ENCODE results near the gene ABCA13. TPM values are rescaled to one million over a fixed set of nuclear protein-coding genes. Genes with fewer than 3 reads are reported as not detected.

Gene ABCA13
- total RNA-seq, 1 donor from 2014 or later: 0.34 TPM

- Histone ChIP-seq H4K20me1 (ENCODE audit: insufficient read depth, low read length) (no peaks in the 10 kb centered on the region), H3K9ac (ENCODE audit: low read length) (no peak overlapping the region), H3K4me1 (ENCODE audit: insufficient read depth, low read length) (no peaks in the 10 kb centered on the region), H3K4me3 (ENCODE audit: insufficient read depth, low read depth, low read length) (no peak overlapping the region), H3K79me2 (ENCODE audit: insufficient read depth, low read length) (no peaks in the 10 kb centered on the region), H3K4me2 (ENCODE audit: low read length) (no peak overlapping the region), H3K27me3 (ENCODE audit: insufficient read depth, low read length) (no peaks in the 10 kb centered on the region), H3K27ac (ENCODE audit: low read depth, low read length) (no peak overlapping the region), H3K36me3 (ENCODE audit: insufficient read depth, low read length) (no peaks in the 10 kb centered on the region), H2AFZ (ENCODE audit: low read depth, low read length) (no peak overlapping the region), H3K9me3 (ENCODE audit: insufficient read depth, low read depth, low read length) (no peaks in the 10 kb centered on the region)
- no peaks in the 10 kb centered on the region for H3K4me1 Mint-ChIP-seq (ENCODE audit: low read depth, unreplicated experiment)
- FAIRE-seq: no peak
- H3K27me3 Mint-ChIP-seq (ENCODE audit: low read depth, unreplicated experiment): peaks cover 3% of the 10 kb centered on the region
- TF ChIP-seq EZH2 (IDR thresholded peaks at IDR 0.05; ENCODE audit: insufficient read depth, low read length): no peak
- no peak for TF ChIP-seq CTCF (IDR thresholded peaks at IDR 0.05; ENCODE audit: insufficient read depth, low read depth, low read length)
- no peak for DNase-seq (ENCODE audit: low read depth)
- no peaks in the 10 kb centered on the region for H3K36me3 Mint-ChIP-seq (ENCODE audit: low read depth, unreplicated experiment)
- no peak overlapping the region for H3K4me3 Mint-ChIP-seq (ENCODE audit: unreplicated experiment)
- H3K27ac Mint-ChIP-seq (ENCODE audit: unreplicated experiment): no peak overlapping the region
- H3K9me3 Mint-ChIP-seq (ENCODE audit: unreplicated experiment): peaks cover 5% of the 10 kb centered on the region
Observed at GRCh38 chr7:48408731-48409130, 237.5 kb downstream of the ABCA13 start.

- H2AFZ ChIP-seq (ENCODE audit: low read depth, low read length): no peak overlapping the region
- H3K4me3 Mint-ChIP-seq (ENCODE audit: unreplicated experiment): no peak overlapping the region
- H3K27ac ChIP-seq (ENCODE audit: low read depth, low read length): no peak overlapping the region
- no peaks in the 10 kb centered on the region for H3K27me3 Mint-ChIP-seq (ENCODE audit: low read depth, unreplicated experiment)
- no peak overlapping the region for H3K4me3 ChIP-seq (ENCODE audit: insufficient read depth, low read depth, low read length)
- H3K4me2 ChIP-seq (ENCODE audit: low read length): no peak overlapping the region
- no peaks in the 10 kb centered on the region for H3K36me3 ChIP-seq (ENCODE audit: insufficient read depth, low read length)
- H3K79me2 ChIP-seq (ENCODE audit: insufficient read depth, low read length): no peaks in the 10 kb centered on the region
- H3K9me3 ChIP-seq (ENCODE audit: insufficient read depth, low read depth, low read length): no peaks in the 10 kb centered on the region
- TF ChIP-seq EZH2 (IDR thresholded peaks at IDR 0.05; ENCODE audit: insufficient read depth, low read length) (no peak), CTCF (IDR thresholded peaks at IDR 0.05; ENCODE audit: insufficient read depth, low read depth, low read length) (no peak)
- peaks cover 5% of the 10 kb centered on the region for H3K9me3 Mint-ChIP-seq (ENCODE audit: unreplicated experiment)
- H3K4me1 Mint-ChIP-seq (ENCODE audit: low read depth, unreplicated experiment): no peaks in the 10 kb centered on the region
- no peak overlapping the region for H3K27ac Mint-ChIP-seq (ENCODE audit: unreplicated experiment)
- DNase-seq (ENCODE audit: low read depth) (no peak), FAIRE-seq (no peak)
- no peaks in the 10 kb centered on the region for H3K27me3 ChIP-seq (ENCODE audit: insufficient read depth, low read length)
- no peaks in the 10 kb centered on the region for H4K20me1 ChIP-seq (ENCODE audit: insufficient read depth, low read length)
- H3K36me3 Mint-ChIP-seq (ENCODE audit: low read depth, unreplicated experiment): no peaks in the 10 kb centered on the region
- H3K9ac ChIP-seq (ENCODE audit: low read length): no peak overlapping the region
- H3K4me1 ChIP-seq (ENCODE audit: insufficient read depth, low read length): no peaks in the 10 kb centered on the region
Observed at GRCh38 chr7:48411619-48412018, 240.4 kb downstream of the ABCA13 start.

GRCh38 chr7:48414011-48414732 is 242.9 kb downstream of the ABCA13 start:
- Histone ChIP-seq H3K79me2 (ENCODE audit: insufficient read depth, low read length) (no peaks in the 10 kb centered on the region), H3K4me2 (ENCODE audit: low read length) (no peak overlapping the region), H3K36me3 (ENCODE audit: insufficient read depth, low read length) (no peaks in the 10 kb centered on the region), H3K27me3 (ENCODE audit: insufficient read depth, low read length) (no peaks in the 10 kb centered on the region), H3K9me3 (ENCODE audit: insufficient read depth, low read depth, low read length) (no peaks in the 10 kb centered on the region), H3K4me3 (ENCODE audit: insufficient read depth, low read depth, low read length) (no peak overlapping the region), H4K20me1 (ENCODE audit: insufficient read depth, low read length) (no peaks in the 10 kb centered on the region), H3K9ac (ENCODE audit: low read length) (no peak overlapping the region), H3K27ac (ENCODE audit: low read depth, low read length) (no peak overlapping the region), H2AFZ (ENCODE audit: low read depth, low read length) (no peak overlapping the region), H3K4me1 (ENCODE audit: insufficient read depth, low read length) (no peaks in the 10 kb centered on the region)
- H3K9me3 Mint-ChIP-seq (ENCODE audit: unreplicated experiment): peaks cover 3% of the 10 kb centered on the region
- DNase-seq (ENCODE audit: low read depth): no peak
- no peaks in the 10 kb centered on the region for H3K4me1 Mint-ChIP-seq (ENCODE audit: low read depth, unreplicated experiment)
- H3K4me3 Mint-ChIP-seq (ENCODE audit: unreplicated experiment): no peak overlapping the region
- no peak overlapping the region for H3K27ac Mint-ChIP-seq (ENCODE audit: unreplicated experiment)
- H3K27me3 Mint-ChIP-seq (ENCODE audit: low read depth, unreplicated experiment): no peaks in the 10 kb centered on the region
- TF ChIP-seq EZH2 (IDR thresholded peaks at IDR 0.05; ENCODE audit: insufficient read depth, low read length): no peak
- TF ChIP-seq CTCF (IDR thresholded peaks at IDR 0.05; ENCODE audit: insufficient read depth, low read depth, low read length): no peak
- FAIRE-seq: no peak
- H3K36me3 Mint-ChIP-seq (ENCODE audit: low read depth, unreplicated experiment): no peaks in the 10 kb centered on the region
